COLO829 (cell line): ENCODE data around the gene VIPR2.

Experiments used
- DNase-seq: peaks from one replicate; pipeline ENCODE4 v3.0.0; 2012; ENCODE audit warnings: low spot score

Gene VIPR2

DNA sequence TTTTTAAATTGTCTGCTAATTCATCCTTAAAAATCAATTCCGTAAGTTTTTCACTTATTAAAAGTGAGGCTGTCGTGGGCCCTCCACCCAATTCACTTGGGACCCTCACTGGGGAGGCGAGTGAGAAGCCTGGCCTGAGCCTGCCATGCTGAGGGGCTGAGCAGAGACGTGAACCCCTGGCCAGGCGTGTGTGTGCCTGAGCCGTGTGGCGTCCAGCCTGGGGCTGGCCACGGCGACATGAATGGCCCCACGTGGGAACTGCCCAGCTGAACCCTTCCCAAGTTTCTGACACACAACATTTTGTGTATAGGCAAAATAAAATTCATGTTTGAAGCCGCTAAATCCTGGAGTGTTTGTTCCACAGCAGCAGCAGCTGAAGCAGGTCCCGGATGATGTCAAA is 13.0 kb upstream of the VIPR2 start:
- DNase-seq: no peak

DNA sequence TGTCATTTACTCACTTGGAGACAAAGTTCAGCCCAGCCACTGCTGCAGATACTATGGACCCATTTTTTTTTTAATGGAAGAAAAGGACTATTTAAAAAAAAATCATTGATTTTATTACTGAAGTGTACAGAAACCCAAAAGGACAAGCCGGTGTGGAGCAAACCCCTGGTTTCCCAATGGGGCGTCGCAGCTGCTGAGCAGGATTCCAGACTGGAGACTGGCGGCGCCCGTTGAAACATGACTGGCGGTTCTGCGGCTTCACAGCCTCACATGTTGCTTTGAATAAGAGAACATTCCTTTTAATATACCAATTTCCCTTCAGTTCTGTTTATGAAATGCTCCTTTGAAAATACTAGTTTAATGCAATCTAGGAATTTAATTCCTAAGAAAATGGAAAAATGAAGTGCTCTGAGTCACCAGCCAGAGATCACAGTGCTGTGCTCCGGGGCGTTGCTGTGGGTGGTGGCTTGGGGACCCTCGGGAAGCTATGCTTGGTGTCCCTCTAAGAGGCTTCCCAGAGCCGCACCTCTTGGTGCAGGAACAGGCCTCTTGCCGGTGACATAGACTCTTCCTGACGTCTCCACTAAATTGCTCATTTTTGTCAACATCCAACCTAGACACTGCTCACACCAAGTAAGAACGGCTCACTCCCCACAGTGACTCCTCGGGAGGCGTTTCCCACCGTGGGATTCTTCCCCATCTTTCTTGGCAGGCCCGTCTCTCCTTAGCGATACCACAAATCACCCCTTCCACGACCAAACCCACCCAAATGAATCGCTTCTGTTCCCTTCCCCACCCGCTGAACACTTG is 12.0 kb upstream of the VIPR2 start:
- DNase-seq: no peak

- DNase-seq: no peak
Observed at GRCh38 chr7:159155410-159155809, 10.7 kb upstream of the VIPR2 start.

DNA sequence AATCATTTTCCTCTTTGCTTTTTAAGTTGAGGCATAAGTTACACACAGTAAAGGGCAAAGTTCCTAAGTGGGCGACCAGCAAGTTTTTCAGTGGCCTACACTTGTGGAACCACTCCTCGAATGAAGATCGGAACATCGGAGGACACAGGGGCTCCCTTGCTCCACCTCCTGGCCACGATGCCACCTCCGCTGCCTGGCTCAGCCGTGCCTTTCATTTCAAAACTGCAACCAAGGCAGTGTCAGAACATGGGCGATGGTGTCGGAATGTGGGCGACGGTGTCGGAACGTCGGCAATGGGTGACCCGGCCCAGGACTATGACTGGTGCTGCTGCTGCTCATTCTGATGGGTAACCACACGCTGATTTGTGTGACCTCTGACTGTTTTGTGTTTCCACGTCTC is 9.6 kb upstream of the VIPR2 start:
- no peak for DNase-seq

DNA sequence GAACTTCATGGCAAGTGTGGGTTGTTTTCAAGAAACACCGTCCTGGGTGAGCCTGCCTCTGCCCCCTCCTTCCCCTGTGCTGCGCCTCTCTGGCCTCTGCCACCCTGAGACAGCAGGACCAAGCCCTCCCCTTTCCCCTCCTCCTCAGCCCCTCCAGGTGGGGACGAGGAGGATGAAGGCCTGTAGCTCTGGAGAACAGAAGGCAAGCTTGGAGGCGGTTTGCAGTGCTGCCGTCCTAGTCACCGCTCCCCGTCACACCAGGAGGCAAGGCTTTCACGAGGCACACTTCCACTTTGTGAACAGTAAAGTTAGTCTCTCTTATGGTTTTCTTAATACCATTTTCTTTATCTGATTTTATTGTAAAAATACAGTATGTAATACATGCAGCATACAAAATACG is 8.8 kb upstream of the VIPR2 start:
- DNase-seq: no peak

DNA sequence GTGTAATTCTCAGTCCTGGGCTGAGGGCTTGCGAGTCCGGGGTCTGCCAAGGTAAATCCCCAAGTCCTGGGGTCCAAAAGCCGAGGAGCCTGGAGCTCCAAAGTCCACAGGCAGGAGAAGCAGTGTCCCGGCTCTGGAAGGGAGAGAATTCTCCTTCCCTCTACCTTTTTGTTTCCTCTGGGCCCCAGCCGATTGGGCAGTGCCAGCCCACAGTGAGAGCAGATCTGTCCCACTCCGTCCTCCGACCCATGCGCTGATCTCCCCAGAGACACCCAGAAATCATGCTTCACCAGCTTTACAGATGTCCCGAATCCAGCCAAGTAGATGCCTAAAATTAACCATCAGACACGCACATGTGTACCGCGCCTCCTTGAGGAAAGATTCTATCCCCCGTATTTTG is 8.1 kb upstream of the VIPR2 start:
- no peak for DNase-seq

- no peak for DNase-seq
Observed at GRCh38 chr7:159151231-159151630, 6.6 kb upstream of the VIPR2 start.

DNA sequence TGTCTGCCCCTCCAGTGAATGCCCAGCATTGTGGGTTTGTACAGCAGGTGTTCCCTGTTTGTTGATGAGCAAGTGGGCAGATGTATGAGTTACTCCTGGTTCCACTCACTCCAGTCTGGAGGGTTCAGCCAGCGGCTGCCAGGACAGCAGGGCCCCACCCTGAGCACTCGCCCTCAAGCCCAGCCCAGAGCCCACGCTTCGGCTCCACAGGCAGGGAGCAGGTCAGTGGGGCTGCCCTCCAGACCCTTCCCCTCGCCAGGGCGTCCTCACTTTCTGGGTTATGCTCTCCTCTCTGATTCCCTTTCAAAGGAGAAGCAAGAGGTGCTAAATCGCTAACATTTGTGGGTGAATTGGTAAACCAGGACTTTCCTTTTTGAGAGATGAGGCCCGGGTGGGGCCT is 4.8 kb upstream of the VIPR2 start:
- DNase-seq: no peak

GRCh38 chr7:159148430-159149395 is 4.0 kb upstream of the VIPR2 start:
- DNase-seq: no peak

- DNase-seq: no peak
Observed at GRCh38 chr7:159147687-159148086, 3.0 kb upstream of the VIPR2 start.

- DNase-seq: no peak
Observed at GRCh38 chr7:159147246-159147645, 2.6 kb upstream of the VIPR2 start.

GRCh38 chr7:159146084-159146858 is 1.6 kb upstream of the VIPR2 start:
- no peak for DNase-seq

DNA sequence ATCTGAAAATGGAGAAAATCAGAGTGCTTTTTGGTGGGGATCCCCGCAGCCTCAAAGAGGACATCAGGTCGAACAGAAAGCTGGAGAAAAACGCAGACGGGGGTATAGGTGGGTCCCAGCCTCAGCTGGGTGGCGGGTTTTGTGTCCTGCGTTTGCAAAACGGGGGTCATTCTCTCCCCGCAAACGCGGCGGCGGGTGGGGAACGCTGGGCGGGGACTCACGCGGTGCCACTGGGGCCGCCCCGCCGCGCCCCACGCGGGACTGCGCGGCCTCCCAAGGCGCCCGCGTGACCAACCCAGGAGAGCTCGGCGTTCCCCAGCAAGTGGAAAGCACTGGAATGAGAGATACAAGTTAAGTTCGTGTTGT is 806 bp upstream of the VIPR2 start:
- no peak for DNase-seq

- DNase-seq: no peak
Observed at GRCh38 chr7:159143780-159144757, 598 bp downstream of the VIPR2 start.

DNA sequence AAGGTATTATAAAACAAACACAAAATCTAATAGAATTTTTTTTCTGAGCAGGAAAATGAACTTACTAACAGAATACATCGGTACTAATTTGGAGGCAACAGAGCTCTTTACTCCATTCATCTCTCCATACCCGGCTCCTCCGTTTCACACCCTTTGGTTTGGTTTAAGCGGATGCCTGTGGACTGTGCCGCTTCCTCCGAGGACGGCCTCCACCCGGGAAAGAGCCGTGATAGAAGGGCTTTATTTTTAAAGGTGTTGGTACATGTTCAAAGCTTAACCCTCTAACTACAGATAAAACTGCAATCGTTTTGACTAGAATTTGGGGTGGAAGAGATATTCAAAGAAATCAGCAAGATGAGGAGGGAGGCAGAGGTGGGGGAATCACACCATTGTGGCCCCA is 1.9 kb downstream of the VIPR2 start:
- DNase-seq: no peak

DNA sequence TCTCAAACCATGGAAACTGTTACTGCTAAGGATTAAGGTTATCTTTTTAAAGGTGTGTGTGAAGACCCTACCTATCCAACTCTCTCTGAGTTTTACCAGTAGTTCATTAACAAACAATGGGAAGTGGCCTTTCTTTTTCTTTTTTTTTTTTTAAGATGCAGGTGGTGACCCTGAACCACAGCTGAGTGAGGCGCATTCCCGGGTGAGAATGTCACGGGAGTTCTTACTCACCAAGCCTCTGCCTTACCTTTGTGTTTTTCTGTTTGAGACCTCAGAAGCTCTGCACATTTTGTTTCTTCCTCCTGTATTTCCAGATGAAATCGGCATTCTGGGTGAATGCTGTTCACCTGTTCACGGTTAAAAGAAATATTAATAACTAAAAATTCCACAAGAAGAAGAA is 2.5 kb downstream of the VIPR2 start:
- no peak for DNase-seq

- DNase-seq: no peak
Observed at GRCh38 chr7:159141660-159142059, 3.0 kb downstream of the VIPR2 start.

- DNase-seq: no peak
Observed at GRCh38 chr7:159141167-159141566, 3.5 kb downstream of the VIPR2 start.

GRCh38 chr7:159140170-159140910 is 4.3 kb downstream of the VIPR2 start:
- no peak for DNase-seq

DNA sequence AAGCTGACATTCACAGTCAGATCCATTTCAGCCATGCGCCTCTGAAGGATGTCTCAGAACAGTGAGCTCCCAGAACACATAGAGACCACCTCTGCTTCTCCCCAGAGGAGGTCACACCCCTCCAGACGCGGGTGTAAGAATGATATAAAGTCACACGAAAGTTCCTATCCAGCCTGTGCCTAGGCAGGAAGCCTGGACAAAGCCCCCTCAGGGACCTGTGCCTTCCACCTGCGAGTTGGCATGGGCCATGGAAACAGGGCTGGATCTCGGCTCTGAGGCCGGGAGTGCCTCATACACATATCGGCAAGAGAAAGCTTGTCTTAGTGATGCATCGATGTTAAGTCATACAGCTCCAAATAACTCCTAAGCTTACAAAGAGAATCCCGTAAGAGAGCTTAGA is 5.0 kb downstream of the VIPR2 start:
- DNase-seq: no peak

GRCh38 chr7:159139202-159139601 is 5.5 kb downstream of the VIPR2 start:
- no peak for DNase-seq
